ENCODE results near the gene NAA35. TPM values are rescaled to one million over a fixed set of nuclear protein-coding genes. Genes with fewer than 3 reads are reported as not detected.
"Not testable (repeated sequence)": the region's sequence is repeated elsewhere in the genome, so short reads cannot be mapped to it uniquely, and the experiment has no call there.

NAA35 gene
- total and polyA plus RNA-seq, 5 donors = 7.9 to 17.7 (median 16.9) TPM

GRCh38 chr9:85917756-85918155 is 23.2 kb upstream of the NAA35 start:
- no peak overlapping the region for H3K4me3 ChIP-seq (ENCODE audit: low read length)

GRCh38 chr9:85925493-85925892 is 15.5 kb upstream of the NAA35 start:
- intact Hi-C loops (cut with DNase I) = no loop called here

More at GRCh38 chr9:85917756-85918155, 23.2 kb upstream of the NAA35 start:
- intact Hi-C loops (cut with DNase I) = no loop called here
- WGBS = 86% methylated on average over 7 of the region's 7 CpGs
- DNase-seq = no peak
- Histone ChIP-seq H3K9me3 (ENCODE audit: control insufficient read depth, low read length) (no peaks in the 10 kb centered on the region), H3K4me1 (ENCODE audit: control insufficient read depth, insufficient read depth, low read length) (no peaks in the 10 kb centered on the region), H3K27me3 (ENCODE audit: control insufficient read depth, insufficient read depth) (no peaks in the 10 kb centered on the region), H3K27ac (ENCODE audit: low read length) (no peak overlapping the region)
- no peak for ATAC-seq

GRCh38 chr9:85927076-85927475 is 13.9 kb upstream of the NAA35 start:
- no peaks in the 10 kb centered on the region for H3K4me1 ChIP-seq (ENCODE audit: control insufficient read depth, insufficient read depth, low read length)
- DNase-seq (no peak), ATAC-seq (peak in 1 of 2 donors; percentile 81)
- no peak overlapping the region for H3K4me3 ChIP-seq (ENCODE audit: low read length)
- no peak overlapping the region for H3K27ac ChIP-seq (ENCODE audit: low read length)
- WGBS = 58% methylated on average over 2 of the region's 2 CpGs
- H3K9me3 ChIP-seq (ENCODE audit: control insufficient read depth, low read length) = no peaks in the 10 kb centered on the region
- H3K27me3 ChIP-seq (ENCODE audit: control insufficient read depth, insufficient read depth) = no peaks in the 10 kb centered on the region
- intact Hi-C loops (cut with DNase I) = no loop called here

More at GRCh38 chr9:85925493-85925892, 15.5 kb upstream of the NAA35 start:
- ATAC-seq (no peak), DNase-seq (no peak)
- H3K4me1 ChIP-seq (ENCODE audit: control insufficient read depth, insufficient read depth, low read length) = no peaks in the 10 kb centered on the region
- WGBS = 93% methylated on average over 5 of the region's 5 CpGs
- no peak overlapping the region for H3K4me3 ChIP-seq (ENCODE audit: low read length)
- H3K9me3 ChIP-seq (ENCODE audit: control insufficient read depth, low read length) = no peaks in the 10 kb centered on the region
- H3K27ac ChIP-seq (ENCODE audit: low read length) = no peak overlapping the region
- H3K27me3 ChIP-seq (ENCODE audit: control insufficient read depth, insufficient read depth) = no peaks in the 10 kb centered on the region

DNA sequence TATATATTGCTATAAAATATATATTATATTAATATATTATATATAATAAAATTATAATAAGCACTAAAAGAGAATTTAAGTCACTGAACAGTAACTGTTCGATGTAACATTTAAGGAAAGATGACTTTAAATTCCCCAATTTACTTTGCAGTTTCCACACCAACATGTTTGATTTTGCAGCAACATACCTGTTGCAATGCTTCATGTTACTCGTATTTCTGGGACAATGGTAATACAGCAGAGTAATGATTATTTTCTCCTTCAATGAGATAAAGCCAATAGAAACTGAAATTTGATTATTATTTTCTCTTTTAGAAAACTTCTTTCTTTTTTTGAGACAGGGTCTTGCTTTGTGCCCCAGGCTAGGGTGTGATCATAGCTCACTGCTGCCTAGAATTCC is 9.5 kb upstream of the NAA35 start:
- Histone ChIP-seq H3K27ac (ENCODE audit: low read length) (no peak overlapping the region), H3K9me3 (ENCODE audit: control insufficient read depth, low read length) (no peaks in the 10 kb centered on the region), H3K27me3 (ENCODE audit: control insufficient read depth, insufficient read depth) (no peaks in the 10 kb centered on the region), H3K4me1 (ENCODE audit: control insufficient read depth, insufficient read depth, low read length) (no peaks in the 10 kb centered on the region), H3K4me3 (ENCODE audit: low read length) (no peak overlapping the region)
- DNase-seq = no peak
- 83% methylated on average over 2 of the region's 2 CpGs for WGBS
- intact Hi-C loops (cut with DNase I) = no loop called here
- no peak for ATAC-seq

DNA sequence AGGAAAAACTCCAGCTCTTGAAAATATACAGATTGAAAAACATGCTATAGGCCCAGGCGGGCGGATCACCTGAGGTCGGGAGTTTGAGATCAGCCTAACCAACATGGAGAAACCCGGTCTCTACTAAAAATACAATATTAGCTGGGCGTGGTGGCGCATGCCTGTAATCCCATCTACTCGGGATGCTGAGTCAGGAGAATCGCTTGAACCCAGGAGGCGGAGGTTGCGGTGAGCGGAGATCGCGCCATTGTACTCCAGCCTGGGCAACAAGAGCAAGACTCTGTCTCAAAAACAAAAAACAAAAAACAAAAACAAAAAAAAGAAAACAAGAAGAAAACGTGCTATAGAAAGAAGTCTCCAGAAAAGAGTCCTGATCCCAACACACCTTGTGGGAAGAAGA is 5.0 kb upstream of the NAA35 start:
- WGBS = 95% methylated on average over 14 of the region's 14 CpGs
- H3K27ac ChIP-seq (ENCODE audit: low read length); H3K9me3 ChIP-seq (ENCODE audit: control insufficient read depth, low read length); ATAC-seq; intact Hi-C loops (cut with DNase I); DNase-seq; H3K4me3 ChIP-seq (ENCODE audit: low read length); H3K27me3 ChIP-seq (ENCODE audit: control insufficient read depth, insufficient read depth); H3K4me1 ChIP-seq (ENCODE audit: control insufficient read depth, insufficient read depth, low read length): not testable (repeated sequence)

- Histone ChIP-seq H3K27me3 (ENCODE audit: control insufficient read depth, insufficient read depth) (no peaks in the 10 kb centered on the region), H3K27ac (ENCODE audit: low read length) (peak overlapping the region; percentile 80), H3K4me3 (ENCODE audit: low read length) (peak overlapping the region; percentile 55), H3K9me3 (ENCODE audit: control insufficient read depth, low read length) (no peaks in the 10 kb centered on the region), H3K4me1 (ENCODE audit: control insufficient read depth, insufficient read depth, low read length) (no peaks in the 10 kb centered on the region)
- no peak for DNase-seq
- WGBS = 24% methylated on average over 13 of the region's 13 CpGs
- intact Hi-C loops (cut with DNase I) = no loop called here
- ATAC-seq = no peak
These were observed 593 bp upstream of the NAA35 start for GRCh38 chr9:85940275-85940831.

DNA sequence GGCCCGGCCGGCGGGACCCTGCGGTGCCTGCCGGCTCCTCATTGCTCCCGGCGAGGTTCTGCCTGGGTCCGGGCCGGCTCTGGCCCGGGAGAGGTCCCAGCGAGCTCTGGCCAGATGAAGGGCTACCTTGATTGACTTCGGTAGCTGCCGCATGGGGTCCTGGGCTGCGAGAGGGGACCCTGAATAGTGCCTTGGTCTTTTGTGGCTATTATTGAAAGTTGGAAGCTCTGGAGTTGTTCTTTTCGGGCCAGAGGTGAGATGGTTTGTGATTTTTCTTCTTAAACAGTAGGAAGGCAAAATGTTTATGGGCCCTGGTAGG is 635 bp downstream of the NAA35 start:
- ATAC-seq (no peak), DNase-seq (no peak)
- H3K4me1 ChIP-seq (ENCODE audit: control insufficient read depth, insufficient read depth, low read length) = no peaks in the 10 kb centered on the region
- intact Hi-C loops (cut with DNase I) = no loop called here
- no peaks in the 10 kb centered on the region for H3K9me3 ChIP-seq (ENCODE audit: control insufficient read depth, low read length)
- H3K4me3 ChIP-seq (ENCODE audit: low read length) = peak overlapping the region; percentile 96
- H3K27ac ChIP-seq (ENCODE audit: low read length) = peak overlapping the region; percentile 94
- under 1% methylated on average over 15 of the region's 15 CpGs for WGBS
- H3K27me3 ChIP-seq (ENCODE audit: control insufficient read depth, insufficient read depth) = no peaks in the 10 kb centered on the region

DNA sequence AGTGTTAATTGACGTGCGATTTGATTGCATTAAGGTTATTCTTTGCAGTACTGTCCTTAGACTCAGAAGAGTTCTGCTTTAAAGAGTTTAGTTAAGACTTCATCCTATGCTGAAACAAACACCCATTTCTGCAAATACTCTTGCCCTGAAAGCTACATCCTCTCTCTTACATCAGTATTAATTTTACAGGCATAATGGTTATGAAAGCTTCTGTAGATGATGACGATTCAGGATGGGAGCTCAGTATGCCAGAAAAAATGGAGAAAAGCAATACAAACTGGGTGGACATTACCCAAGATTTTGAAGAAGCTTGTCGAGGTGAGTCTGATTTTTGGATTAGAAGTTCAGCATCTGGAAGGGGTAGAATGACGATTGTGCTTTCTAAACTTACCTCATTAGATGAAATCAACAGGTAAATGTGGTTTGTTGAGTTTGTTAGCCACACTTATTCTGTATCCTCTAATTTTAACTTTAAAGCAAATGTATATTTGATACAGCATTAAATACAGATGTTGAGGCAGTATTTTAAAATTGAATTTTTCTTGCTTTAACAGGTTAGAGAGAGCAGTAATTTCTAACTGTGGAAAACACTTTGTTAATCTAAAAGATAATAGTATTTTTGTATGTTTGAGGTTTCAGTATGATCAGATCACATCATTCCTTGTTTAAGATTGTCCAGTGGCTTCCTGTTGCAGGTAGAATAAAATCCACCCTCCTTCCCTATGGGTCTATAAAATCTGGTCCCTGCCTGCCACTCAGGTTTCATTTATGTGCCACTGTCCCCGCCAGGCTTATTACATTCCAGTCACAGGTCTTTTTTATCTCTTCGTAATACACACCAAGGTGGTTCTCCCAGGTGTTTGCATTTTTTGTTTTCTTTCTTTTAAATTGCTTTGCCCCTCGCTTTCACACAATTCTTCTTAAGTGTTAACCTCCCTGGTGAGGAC is 1.3 kb downstream of the NAA35 start:
- Histone ChIP-seq H3K27ac (ENCODE audit: low read length) (no peak overlapping the region), H3K27me3 (ENCODE audit: control insufficient read depth, insufficient read depth) (no peaks in the 10 kb centered on the region), H3K4me3 (ENCODE audit: low read length) (peak overlapping the region; percentile 96), H3K9me3 (ENCODE audit: control insufficient read depth, low read length) (no peaks in the 10 kb centered on the region), H3K4me1 (ENCODE audit: control insufficient read depth, insufficient read depth, low read length) (no peaks in the 10 kb centered on the region)
- 46% methylated on average over 8 of the region's 8 CpGs for WGBS
- ATAC-seq (no peak), DNase-seq (no peak)
- intact Hi-C loops (cut with DNase I) = no loop called here

- DNase-seq = no peak
- no peaks in the 10 kb centered on the region for H3K27me3 ChIP-seq (ENCODE audit: control insufficient read depth, insufficient read depth)
- 42% methylated on average over 3 of the region's 3 CpGs for WGBS
- H3K4me1 ChIP-seq (ENCODE audit: control insufficient read depth, insufficient read depth, low read length) = no peaks in the 10 kb centered on the region
- intact Hi-C loops (cut with DNase I) = no loop called here
- ATAC-seq = no peak
- no peak overlapping the region for H3K4me3 ChIP-seq (ENCODE audit: low read length)
- no peak overlapping the region for H3K27ac ChIP-seq (ENCODE audit: low read length)
- H3K9me3 ChIP-seq (ENCODE audit: control insufficient read depth, low read length) = no peaks in the 10 kb centered on the region
These were observed 2.2 kb downstream of the NAA35 start for GRCh38 chr9:85942913-85943709.

- ATAC-seq = no peak
- intact Hi-C loops (cut with DNase I) = no loop called here
- H3K9me3 ChIP-seq (ENCODE audit: control insufficient read depth, low read length) = no peaks in the 10 kb centered on the region
- 95% methylated on average over 1 of the region's 1 CpG for WGBS
- DNase-seq = no peak
- no peaks in the 10 kb centered on the region for H3K4me1 ChIP-seq (ENCODE audit: control insufficient read depth, insufficient read depth, low read length)
- H3K27me3 ChIP-seq (ENCODE audit: control insufficient read depth, insufficient read depth) = no peaks in the 10 kb centered on the region
- no peak overlapping the region for H3K4me3 ChIP-seq (ENCODE audit: low read length)
- no peak overlapping the region for H3K27ac ChIP-seq (ENCODE audit: low read length)
These were observed 2.9 kb downstream of the NAA35 start for GRCh38 chr9:85943757-85944430.

Measured in right cardiac atrium (tissue), 5 donors.